GM23338 (cell line): ENCODE data around the gene NFIA.

Experiments used
- CREB1 ChIP-seq: fragments of 250-450 bp; sonication (Bioruptor Pico); IDR thresholded peaks from 2 replicates; pipeline ENCODE4 v1.5.0; 2020; ENCODE audit warnings: low read depth, mild to moderate bottlenecking, moderate library complexity
- EZH2 ChIP-seq: fragments of 200-600 bp; sonication (generic); IDR thresholded peaks from one replicate; pipeline ENCODE4 v1.8.0; 2017; ENCODE audit warnings: antibody characterized with exemption, mild to moderate bottlenecking, low read depth; ENCODE audit not compliant: unreplicated experiment
- EZH2phosphoT487 ChIP-seq: fragments of 200-600 bp; sonication (generic); IDR thresholded peaks from one replicate; pipeline ENCODE4 v1.8.1; 2018; ENCODE audit warnings: antibody characterized with exemption; ENCODE audit not compliant: unreplicated experiment
- JUNB ChIP-seq: IDR thresholded peaks from one replicate; pipeline ENCODE4 v1.6.1; 2016; ENCODE audit warnings: antibody characterized with exemption; ENCODE audit not compliant: unreplicated experiment
- NANOG ChIP-seq: IDR thresholded peaks from 2 replicates; pipeline ENCODE4 v1.6.1; 2016; ENCODE audit warnings: antibody characterized with exemption, borderline replicate concordance
- POLR2AphosphoS5 ChIP-seq: IDR thresholded peaks from 2 replicates; pipeline ENCODE4 v1.6.1; 2016; ENCODE audit warnings: antibody characterized with exemption, low read depth
- ZNF114 ChIP-seq: fragments of 250-450 bp; sonication (Bioruptor Pico); IDR thresholded peaks from 2 replicates; pipeline ENCODE4 v1.5.0; 2020; ENCODE audit warnings: mild to moderate bottlenecking, moderate library complexity
- ZNF331 ChIP-seq: fragments of 250-450 bp; sonication (Bioruptor Pico); IDR thresholded peaks from 2 replicates; pipeline ENCODE4 v1.5.0; 2020; ENCODE audit warnings: low read depth, mild to moderate bottlenecking, moderate library complexity
- TF ChIP-seq, protein P1 (sequence below), 2 experiments: fragments of 200-600 bp in 1 of 2; sonication (generic) in 1 of 2; conservative IDR thresholded peaks; 2 replicates each; pipeline versions ENCODE4 v1.5.1 to v1.6.1; 2016 to 2017; ENCODE audit warnings: antibody characterized with exemption in 2 of 2, low read depth in 2 of 2, mild to moderate bottlenecking in 2 of 2, moderate library complexity in 1 of 2
- TF ChIP-seq, protein P2 (sequence below): IDR thresholded peaks from one replicate; pipeline ENCODE4 v1.6.1; 2018; ENCODE audit warnings: antibody characterized with exemption; ENCODE audit not compliant: unreplicated experiment
- TF ChIP-seq, protein P3 (sequence below): IDR thresholded peaks from 2 replicates; pipeline ENCODE4 v1.6.1; 2016; ENCODE audit warnings: antibody characterized with exemption

DNA sequence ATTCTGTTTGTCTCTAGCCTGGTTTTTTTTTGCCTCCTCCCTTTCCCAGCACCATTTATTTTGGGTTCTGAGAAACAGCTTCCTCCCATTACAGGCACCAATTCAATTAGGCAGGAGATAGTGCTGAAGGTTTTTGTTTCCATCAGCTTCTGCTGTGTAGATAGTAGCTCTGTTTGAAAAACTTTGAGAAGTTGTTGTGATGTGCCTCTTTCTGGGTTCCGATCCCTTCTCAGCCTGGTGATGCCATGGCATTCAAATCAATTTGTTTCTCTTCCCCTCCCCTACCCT lies 109.0 kb downstream of the NFIA start:
- TF ChIP-seq, protein P1, sequence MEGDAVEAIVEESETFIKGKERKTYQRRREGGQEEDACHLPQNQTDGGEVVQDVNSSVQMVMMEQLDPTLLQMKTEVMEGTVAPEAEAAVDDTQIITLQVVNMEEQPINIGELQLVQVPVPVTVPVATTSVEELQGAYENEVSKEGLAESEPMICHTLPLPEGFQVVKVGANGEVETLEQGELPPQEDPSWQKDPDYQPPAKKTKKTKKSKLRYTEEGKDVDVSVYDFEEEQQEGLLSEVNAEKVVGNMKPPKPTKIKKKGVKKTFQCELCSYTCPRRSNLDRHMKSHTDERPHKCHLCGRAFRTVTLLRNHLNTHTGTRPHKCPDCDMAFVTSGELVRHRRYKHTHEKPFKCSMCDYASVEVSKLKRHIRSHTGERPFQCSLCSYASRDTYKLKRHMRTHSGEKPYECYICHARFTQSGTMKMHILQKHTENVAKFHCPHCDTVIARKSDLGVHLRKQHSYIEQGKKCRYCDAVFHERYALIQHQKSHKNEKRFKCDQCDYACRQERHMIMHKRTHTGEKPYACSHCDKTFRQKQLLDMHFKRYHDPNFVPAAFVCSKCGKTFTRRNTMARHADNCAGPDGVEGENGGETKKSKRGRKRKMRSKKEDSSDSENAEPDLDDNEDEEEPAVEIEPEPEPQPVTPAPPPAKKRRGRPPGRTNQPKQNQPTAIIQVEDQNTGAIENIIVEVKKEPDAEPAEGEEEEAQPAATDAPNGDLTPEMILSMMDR (conservative IDR thresholded peaks at IDR 0.05; ENCODE audit: low read depth in 2 of 2), result no peak
- TF ChIP-seq EZH2phosphoT487 (no peak), EZH2 (no peak), JUNB (no peak), CREB1 (CRISPR knock-in tag) (no peak), POLR2AphosphoS5 (no peak), NANOG (no peak), ZNF331 (no peak), ZNF114 (CRISPR knock-in tag) (no peak)
- TF ChIP-seq, protein P2, sequence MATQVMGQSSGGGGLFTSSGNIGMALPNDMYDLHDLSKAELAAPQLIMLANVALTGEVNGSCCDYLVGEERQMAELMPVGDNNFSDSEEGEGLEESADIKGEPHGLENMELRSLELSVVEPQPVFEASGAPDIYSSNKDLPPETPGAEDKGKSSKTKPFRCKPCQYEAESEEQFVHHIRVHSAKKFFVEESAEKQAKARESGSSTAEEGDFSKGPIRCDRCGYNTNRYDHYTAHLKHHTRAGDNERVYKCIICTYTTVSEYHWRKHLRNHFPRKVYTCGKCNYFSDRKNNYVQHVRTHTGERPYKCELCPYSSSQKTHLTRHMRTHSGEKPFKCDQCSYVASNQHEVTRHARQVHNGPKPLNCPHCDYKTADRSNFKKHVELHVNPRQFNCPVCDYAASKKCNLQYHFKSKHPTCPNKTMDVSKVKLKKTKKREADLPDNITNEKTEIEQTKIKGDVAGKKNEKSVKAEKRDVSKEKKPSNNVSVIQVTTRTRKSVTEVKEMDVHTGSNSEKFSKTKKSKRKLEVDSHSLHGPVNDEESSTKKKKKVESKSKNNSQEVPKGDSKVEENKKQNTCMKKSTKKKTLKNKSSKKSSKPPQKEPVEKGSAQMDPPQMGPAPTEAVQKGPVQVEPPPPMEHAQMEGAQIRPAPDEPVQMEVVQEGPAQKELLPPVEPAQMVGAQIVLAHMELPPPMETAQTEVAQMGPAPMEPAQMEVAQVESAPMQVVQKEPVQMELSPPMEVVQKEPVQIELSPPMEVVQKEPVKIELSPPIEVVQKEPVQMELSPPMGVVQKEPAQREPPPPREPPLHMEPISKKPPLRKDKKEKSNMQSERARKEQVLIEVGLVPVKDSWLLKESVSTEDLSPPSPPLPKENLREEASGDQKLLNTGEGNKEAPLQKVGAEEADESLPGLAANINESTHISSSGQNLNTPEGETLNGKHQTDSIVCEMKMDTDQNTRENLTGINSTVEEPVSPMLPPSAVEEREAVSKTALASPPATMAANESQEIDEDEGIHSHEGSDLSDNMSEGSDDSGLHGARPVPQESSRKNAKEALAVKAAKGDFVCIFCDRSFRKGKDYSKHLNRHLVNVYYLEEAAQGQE, result no peak
- TF ChIP-seq, protein P3, sequence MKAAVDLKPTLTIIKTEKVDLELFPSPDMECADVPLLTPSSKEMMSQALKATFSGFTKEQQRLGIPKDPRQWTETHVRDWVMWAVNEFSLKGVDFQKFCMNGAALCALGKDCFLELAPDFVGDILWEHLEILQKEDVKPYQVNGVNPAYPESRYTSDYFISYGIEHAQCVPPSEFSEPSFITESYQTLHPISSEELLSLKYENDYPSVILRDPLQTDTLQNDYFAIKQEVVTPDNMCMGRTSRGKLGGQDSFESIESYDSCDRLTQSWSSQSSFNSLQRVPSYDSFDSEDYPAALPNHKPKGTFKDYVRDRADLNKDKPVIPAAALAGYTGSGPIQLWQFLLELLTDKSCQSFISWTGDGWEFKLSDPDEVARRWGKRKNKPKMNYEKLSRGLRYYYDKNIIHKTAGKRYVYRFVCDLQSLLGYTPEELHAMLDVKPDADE, result no peak
